ENCODE results near the gene PTPRT.

DNA sequence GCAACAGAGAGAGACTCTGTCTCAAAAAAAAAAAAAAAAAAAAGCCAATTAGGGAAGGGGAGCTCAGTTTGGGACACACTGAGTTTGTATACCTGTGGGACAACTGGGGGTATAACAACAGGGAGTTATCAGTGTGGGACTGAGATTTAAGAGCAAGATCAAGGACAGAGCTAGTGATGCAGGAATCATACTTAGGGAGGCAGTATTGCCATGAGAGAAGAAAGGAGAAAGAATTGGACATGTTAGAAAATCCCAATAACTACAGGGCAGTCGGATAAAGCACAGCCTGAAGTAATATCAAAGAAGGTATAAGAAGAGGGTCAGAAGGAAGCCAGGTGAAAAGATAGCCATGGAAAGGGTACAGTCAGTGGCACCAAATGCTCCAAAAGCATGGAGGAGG, 121.2 kb downstream of the PTPRT start:
- TF ChIP-seq, protein P1, sequence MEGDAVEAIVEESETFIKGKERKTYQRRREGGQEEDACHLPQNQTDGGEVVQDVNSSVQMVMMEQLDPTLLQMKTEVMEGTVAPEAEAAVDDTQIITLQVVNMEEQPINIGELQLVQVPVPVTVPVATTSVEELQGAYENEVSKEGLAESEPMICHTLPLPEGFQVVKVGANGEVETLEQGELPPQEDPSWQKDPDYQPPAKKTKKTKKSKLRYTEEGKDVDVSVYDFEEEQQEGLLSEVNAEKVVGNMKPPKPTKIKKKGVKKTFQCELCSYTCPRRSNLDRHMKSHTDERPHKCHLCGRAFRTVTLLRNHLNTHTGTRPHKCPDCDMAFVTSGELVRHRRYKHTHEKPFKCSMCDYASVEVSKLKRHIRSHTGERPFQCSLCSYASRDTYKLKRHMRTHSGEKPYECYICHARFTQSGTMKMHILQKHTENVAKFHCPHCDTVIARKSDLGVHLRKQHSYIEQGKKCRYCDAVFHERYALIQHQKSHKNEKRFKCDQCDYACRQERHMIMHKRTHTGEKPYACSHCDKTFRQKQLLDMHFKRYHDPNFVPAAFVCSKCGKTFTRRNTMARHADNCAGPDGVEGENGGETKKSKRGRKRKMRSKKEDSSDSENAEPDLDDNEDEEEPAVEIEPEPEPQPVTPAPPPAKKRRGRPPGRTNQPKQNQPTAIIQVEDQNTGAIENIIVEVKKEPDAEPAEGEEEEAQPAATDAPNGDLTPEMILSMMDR (IDR thresholded peaks at IDR 0.05; ENCODE audit: borderline replicate concordance, extremely low read depth, low read length, poor library complexity, severe bottlenecking), result no peak
- TF ChIP-seq EZH2 (IDR thresholded peaks at IDR 0.05; ENCODE audit: borderline replicate concordance, low read depth, low read length, severe bottlenecking), result no peak
